Omental fat pad (tissue), 4 donors: ENCODE results near the gene MB. TPM values are rescaled to one million over a fixed set of nuclear protein-coding genes. Genes with fewer than 3 reads are reported as not detected.

ENCODE experiments used
- ATAC-seq: fragments of 150-250 bp; one replicate; pipeline ENCODE4 v1.9.1; 2016; ENCODE audit warnings: mild to moderate bottlenecking, moderate library complexity; ENCODE audit not compliant: low FRiP score
- DNase-seq: peaks from one replicate; pipeline ENCODE4 v3.0.0-alpha.2; 2019; ENCODE audit warnings: low spot score
- total RNA-seq, 4 donors: library from RNA; depleted of rRNA; stranded (reverse); fragments of >200 nt; gene quantifications; one replicate each; pipeline ENCODE4 v1.1.0, GENCODE V29; 2016
- TF ChIP-seq, protein P1 (sequence below), 3 donors: fragments of 450-650 bp; IDR thresholded peaks; one replicate each; pipeline ENCODE4 v1.5.1; 2016 to 2017; ENCODE audit warnings: antibody characterized with exemption in 3 of 3, mild to moderate bottlenecking in 3 of 3, moderate library complexity in 2 of 3

The MB gene
- total RNA-seq, 4 donors from 2014 or later = 0.44 TPM; not detected in 3

DNA sequence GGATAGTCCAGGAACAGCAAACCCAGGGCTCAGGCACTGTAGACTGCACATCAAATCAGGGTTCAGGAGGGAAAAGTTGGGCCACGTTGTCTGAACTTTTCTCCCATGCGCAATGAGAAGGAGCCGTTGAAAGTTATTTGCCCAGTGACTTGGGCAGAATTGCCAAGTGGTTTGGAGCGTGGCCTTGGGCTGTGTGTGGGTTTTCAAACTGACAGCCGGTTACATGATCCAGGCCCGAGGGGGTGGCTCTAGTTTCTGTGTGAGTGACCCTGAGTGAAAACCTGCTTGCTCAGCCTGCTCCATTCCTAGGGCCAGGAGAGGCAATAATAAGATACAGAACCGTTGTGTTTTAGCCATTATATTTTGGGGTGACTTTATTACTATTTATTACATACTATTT is 20.3 kb downstream of the MB start:
- DNase-seq (no peak), ATAC-seq (no peak)
- TF ChIP-seq, protein P1, sequence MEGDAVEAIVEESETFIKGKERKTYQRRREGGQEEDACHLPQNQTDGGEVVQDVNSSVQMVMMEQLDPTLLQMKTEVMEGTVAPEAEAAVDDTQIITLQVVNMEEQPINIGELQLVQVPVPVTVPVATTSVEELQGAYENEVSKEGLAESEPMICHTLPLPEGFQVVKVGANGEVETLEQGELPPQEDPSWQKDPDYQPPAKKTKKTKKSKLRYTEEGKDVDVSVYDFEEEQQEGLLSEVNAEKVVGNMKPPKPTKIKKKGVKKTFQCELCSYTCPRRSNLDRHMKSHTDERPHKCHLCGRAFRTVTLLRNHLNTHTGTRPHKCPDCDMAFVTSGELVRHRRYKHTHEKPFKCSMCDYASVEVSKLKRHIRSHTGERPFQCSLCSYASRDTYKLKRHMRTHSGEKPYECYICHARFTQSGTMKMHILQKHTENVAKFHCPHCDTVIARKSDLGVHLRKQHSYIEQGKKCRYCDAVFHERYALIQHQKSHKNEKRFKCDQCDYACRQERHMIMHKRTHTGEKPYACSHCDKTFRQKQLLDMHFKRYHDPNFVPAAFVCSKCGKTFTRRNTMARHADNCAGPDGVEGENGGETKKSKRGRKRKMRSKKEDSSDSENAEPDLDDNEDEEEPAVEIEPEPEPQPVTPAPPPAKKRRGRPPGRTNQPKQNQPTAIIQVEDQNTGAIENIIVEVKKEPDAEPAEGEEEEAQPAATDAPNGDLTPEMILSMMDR (IDR thresholded peaks at IDR 0.05) = no peak

DNA sequence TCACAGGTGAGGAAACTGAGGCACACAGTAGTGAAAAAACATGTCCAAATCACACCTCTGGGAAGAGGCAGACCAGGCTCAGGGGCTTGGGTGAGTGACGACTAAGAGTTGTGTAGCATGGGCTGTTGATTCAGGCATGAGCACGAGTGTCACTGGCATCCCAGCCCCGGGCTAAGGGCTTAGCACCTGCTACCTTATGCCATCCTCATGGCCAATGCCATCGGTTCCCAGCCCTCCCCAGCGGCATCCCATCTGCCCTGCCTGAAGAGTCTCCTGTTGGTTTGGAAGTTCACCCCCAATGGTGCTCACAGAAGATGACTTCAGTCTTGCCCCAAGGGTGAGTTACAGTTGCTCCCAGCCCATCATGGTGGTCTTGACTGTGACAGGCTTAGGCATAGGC is 22.4 kb downstream of the MB start:
- TF ChIP-seq, protein P1 (IDR thresholded peaks at IDR 0.05) = no peak
- no peak for DNase-seq
- ATAC-seq = no peak

DNA sequence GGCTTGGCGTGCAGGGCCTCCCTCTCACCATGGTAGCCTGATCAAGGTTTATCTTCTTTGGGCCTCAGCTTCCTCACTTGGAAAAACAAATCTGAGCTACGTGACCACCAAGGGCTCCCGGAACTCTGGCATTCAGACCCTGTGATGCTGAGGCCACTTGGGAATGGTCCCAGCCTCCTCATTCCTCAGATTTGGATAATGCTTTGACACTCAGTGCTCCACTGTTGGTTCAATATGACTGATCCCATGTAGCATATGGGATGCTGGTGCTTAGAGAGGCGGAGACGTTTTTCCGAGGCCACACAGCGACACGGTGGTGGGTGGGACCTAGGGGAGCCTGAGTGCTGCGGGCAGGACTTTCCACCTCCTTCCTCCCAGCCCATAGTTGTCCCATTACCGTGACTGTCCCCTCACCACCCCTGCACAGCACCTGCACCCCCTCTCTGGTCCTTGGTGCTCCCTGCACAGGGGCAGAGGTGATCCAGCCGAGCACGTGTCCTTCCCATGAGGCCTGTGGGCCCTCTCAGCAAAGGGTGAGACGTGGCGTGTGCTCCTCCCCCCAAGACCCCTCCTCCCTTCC is 23.1 kb downstream of the MB start:
- no peak for DNase-seq
- TF ChIP-seq, protein P1 (IDR thresholded peaks at IDR 0.05) = no peak
- no peak for ATAC-seq

DNA sequence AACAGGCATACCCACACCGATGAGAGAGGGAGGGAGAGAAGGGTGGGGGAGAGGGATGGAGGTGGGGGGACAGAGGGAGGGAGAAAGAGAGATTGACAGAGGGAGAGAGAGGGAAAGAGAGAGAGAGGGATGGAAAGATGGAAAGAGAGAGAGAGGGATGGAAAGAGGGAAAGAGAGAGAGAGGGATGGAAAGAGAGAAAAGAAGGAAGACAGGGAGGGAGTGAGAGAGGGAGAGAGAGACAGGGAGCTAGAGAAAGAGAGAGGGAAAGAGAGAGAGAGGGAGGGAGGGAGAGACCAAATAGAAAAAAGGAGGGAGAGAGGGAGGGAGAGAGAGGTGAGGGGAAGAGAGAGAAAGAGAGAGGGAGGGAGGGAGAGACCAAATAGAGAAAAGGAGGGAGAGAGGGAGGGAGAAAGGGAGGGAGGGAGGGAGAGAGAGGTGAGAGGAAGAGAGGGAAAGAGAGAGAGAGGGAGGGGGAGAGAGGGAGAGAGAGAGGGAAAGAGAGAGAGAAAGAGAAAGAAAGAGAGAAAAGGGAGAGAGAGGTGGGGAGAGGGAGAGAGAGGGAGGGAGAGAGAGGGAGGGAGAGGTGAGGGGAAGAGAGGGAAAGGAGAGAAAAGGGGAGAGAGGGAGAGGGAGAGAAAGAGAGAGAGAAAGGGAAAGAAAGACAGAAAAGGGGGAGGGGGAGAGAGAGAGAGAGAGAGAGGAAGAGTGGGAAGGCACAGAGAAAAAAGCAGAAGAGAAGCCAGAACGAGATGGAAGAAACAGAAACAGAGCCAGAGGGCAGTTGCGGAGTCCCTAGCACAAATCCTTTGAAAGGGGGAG is 23.8 kb downstream of the MB start:
- TF ChIP-seq, protein P1 (IDR thresholded peaks at IDR 0.05) = no peak
- ATAC-seq (no peak), DNase-seq (no peak)

DNA sequence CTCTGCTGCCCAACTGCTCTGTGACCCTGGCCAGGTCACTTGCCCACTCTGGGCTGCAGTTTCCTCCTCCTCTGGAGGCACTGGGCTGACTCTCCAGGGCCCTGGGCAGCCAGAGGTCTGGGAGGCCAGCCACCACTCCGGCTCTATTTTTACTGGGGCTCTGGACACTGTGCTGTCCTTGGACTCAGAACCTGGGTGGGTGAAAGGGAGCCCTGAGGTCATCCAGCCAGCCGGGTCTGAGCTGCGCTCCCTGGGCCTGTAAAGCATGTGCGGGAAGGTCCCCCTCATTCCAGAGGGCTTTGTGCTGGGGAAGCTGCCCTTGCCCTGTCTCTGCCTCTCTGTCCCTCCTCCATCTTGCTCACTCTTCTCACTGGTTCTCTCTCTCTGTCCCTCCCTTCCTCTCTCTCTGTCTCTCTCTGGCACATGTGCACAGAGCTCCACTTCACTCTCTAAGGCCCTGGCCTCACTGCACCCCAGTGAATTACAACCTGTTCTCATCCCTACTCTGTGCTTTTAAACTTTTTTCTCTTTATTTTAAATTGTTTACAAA is 24.6 kb downstream of the MB start:
- TF ChIP-seq, protein P1 (IDR thresholded peaks at IDR 0.05) = no peak
- no peak for DNase-seq
- no peak for ATAC-seq

DNA sequence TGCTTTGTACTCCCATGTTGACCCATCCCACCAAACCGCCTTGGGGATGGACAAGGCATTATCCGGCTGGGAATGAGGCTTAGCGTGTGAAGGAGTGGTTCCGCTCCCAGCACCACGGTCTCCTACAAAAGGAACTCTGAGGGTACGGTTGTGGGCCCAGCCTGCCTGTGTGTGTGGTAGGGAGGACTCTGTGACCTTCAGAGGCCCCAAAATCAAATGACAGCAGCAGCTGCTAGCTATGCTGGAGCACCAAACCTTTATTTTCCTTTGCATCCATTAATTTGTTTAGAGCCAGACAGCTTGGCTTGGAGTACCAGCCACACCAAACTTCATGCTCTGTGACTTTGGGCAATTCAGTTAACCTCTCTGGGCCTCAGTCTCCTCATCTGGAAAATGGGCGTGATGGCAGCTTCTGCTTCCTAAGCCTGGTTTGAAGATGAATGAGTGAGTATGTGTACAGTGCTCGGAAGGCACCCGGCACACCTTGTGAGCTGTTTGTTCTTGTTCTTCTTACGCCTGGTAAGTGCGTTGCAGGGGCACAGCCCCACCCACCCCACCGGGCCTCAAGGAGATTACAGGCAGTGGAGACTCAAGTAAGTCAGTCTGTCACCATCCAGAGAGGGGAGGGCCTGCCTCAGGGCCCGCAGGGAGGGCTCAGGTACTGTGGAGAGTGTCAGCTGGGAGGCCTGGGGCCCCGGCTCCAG is 25.3 kb downstream of the MB start:
- DNase-seq (no peak), ATAC-seq (no peak)
- TF ChIP-seq, protein P1 (IDR thresholded peaks at IDR 0.05) = no peak
